Activated CD4-positive, alpha-beta T cell treated with anti-CD3 and anti-CD28 coated beads, Interleukin-10, Interleukin-2, amounts not matched to agents 100 ng/mL and 50 ng/mL, durations not matched to agents 16 hours and 8 hours (primary cell): Measurements from ENCODE around the gene HNF1A.

ENCODE experiments used
- DNase-seq: peaks from one replicate; pipeline ENCODE4 v3.0.0-alpha.2; 2020

HNF1A gene

GRCh38 chr12:120960657-120961056 is 17.7 kb upstream of the HNF1A start:
- peak; percentile 53 for DNase-seq

DNA sequence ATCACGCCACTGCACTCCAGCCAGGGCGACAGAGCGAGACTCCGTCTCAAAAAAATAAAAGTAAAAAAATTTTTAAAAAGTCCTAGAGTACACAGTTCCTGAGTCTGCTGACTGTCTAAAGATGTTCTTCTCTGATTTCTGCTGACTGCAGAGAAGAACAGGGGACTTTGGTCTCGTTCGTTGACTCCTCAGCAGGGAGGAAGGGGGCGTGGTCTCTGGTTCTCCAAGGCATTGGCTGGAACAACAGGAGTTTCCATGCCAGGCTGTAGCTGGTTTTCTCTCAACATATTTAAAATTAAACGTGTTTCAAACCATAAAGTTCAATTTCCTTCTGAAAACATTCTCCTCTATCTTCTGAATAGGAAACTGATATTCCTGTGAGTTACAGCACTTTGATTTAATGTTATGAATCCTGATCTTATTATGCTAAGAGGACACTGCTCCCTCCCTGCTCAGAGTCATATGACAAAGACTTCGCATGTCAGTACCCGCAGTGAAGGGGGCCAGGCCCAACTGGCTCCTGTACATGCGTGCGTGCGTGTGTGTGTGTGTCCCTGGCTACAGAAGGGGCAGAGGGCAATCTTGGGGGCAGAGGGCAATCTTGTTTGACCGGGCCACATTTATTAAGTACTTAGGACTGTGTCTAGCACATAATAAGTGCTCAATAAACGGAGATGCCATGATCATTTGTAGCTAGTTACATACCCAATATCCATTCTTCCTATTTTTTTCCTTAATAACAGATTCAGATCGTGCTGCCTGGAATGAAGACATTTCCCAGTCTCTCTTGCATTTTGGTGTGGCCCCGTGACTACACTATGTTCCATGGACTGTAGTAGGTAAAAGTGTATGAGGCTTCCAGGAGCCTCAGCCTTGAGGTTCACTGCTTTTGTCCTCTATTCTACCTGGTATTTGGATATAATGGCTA is 16.5 kb upstream of the HNF1A start:
- DNase-seq = no peak

DNA sequence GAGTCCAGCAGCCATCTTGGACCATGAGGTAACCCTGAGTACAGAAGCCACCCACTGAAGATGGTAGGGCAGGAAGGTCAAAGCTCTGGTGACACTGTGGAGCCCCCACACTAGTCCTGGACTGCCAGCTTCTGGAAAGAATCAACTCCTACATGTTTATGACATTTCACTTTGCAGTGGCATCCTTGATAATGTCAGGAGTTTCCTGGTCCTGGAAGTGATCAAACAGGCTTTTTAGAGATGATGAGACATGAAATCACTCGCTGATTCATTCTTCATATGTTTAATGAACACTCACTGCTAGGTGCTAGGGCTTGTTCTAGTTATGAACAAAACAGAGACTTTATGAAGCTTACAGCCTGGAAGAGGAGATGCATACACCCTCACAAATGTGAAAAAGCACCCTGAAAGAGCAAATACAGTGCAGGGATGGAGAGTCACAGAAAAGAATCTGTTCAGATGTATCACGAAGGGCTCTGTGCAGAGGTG is 15.8 kb upstream of the HNF1A start:
- DNase-seq = peak; percentile 64

GRCh38 chr12:120964298-120964697 is 14.0 kb upstream of the HNF1A start:
- DNase-seq = no peak

DNA sequence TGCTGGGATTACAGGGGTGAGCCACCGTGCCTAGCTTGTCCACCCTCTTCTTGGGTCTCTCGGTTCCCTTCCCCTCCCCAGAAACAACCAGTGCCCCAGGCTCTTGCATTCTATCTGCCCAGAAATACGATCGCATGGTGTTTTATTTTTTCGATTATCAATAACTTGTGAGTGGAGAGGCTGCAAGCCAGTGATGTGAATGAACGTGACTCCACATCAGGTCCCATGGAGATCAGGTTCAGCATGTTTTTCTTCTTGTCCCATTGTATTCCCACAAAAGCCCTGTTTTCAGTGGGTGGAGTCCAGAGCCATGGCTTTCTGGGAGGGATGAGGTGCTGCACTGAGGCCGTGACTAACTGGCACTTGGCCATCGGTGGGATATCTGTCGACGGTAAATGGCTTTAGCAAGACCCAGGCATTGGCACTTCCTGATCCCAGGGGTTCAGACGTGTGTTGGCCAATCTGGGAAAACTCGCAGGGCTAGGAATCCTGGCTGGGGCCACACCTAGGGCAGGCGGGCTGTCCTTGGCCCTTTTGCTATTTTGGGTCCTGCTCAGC is 12.7 kb upstream of the HNF1A start:
- DNase-seq = no peak

DNA sequence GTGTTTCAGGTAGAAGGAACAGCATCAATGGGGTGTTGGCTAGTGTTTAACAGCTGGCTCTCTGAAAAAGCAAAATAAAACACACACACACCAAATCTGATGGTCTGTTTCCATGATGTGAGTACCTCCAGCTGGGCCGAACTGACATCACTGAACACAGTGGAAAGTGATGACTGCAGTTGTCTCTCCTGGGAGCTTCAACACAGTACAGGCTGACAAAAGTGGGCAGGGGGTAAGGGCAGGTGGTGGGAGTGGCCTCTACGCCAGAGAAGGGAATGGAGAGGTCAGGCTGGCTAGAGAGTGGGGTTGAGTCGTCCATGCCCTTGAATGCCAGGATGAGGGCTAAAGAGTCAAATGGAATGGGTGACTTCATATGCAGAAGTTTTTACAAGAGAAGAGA is 8.0 kb upstream of the HNF1A start:
- no peak for DNase-seq

GRCh38 chr12:120971299-120972180 is 6.8 kb upstream of the HNF1A start:
- peak; percentile 77 for DNase-seq

DNA sequence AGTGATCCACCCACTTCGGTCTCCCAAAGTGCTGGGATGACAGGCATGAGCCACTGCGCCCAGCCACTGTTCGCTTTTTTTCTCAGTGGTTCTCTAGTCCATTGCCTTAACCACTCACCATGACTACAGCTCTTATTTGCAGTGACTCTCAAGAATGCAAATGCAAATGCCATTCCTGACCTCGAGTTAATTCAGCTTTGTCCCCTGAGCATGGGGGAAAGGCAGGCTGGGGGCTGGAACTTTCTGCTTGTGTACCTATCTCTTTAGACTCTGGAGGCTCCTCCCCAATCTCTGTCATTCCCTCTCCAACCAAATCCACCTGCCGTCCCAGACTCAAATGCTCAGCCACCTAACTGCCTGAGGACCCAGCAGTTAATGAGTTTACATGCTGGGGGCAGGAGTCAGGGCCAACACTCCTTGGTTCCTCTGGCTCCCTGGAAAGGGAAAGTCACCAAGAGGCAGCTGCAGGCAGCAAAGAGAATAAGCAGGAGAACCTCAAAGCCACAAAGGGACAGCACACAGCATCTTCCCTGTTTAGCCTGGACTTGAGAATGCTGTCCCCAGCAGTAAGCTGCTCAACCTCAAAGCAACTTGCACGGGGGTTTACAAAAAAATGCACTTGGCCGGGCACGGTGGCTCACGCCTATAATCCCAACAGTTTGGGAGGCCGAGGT is 5.3 kb upstream of the HNF1A start:
- DNase-seq = no peak

- DNase-seq = no peak
Measured at GRCh38 chr12:120977531-120978295, 630 bp upstream of the HNF1A start.

DNA sequence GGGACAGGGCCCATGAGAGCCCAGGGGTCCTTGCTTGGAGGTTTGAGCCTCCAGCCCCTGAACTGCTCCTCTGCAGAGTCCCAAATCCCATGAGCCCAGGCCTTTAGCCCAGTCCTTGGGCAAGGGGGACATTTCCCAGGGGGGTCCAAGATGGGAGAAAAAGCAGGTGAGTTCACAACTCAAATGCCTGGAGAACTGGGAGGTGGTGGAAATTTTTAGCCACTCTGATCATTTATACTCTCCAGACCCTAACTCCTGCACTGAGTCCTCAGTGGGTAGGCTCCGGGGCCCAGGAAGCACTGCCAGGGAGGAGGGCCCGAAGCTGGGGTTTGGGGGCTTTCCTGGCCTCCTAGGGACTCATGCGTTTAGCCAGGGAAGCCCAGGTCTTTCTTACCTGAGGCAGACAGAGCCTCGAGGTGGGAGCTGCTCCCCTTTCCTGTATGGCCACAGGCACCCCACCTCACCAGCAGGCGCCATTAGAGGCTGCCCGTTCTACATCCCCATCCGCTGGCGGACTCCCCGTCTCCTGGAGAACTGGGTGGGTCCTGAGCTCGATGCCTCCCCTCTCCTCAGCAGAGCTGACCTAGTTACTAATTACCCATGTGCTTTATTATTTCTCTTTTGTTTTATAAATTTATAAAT is 998 bp downstream of the HNF1A start:
- no peak for DNase-seq

- DNase-seq = no peak
Measured at GRCh38 chr12:120979862-120980696, 1.7 kb downstream of the HNF1A start.

DNA sequence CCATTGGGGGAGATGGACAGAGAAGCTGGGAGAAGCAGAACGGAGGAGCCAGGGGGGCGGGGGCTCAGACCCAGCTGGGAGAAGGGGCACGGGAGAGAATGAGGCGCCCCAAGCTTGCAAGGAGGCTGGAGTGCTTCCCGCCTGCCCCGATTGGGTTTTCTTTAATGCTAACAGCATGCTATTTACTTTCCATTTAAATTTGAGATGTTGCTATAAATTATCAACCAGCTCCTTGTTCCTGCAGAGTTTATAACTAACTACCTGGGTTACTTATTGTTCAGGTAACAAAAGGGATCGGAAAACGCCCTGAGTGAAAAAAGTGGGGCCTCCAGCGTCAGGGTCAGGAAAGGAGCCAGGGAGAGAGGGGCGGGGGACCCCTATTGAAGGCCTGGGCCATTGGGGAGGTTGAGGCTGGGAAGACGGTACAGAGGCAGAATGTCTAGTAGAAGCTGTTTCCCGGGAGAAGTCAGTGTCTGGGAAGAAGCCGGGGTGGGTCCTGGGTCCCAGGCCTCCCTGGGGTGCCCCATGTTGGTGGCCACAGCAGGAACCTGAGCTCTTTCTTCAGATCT is 2.5 kb downstream of the HNF1A start:
- no peak for DNase-seq

- DNase-seq = no peak
Measured at GRCh38 chr12:120981407-120981941, 3.1 kb downstream of the HNF1A start.

DNA sequence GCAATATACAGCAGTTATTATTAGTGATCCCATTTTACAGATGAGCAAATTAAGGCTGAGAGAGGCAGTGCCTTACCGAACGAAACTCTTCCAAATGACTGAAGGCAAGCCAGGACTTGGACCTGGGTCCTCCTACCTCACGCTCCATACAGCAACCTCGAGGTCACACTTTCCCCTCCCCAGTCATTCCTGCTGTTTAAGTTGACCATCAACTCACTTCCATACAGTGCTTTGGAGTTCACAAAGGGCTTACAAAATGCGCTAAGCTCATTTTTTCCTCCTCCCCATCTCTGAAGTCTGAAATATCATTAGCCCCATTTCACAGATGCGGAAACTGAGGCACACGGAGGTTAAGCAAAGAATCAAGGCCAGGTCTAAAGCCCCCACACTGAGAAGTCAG is 4.3 kb downstream of the HNF1A start:
- DNase-seq = no peak

DNA sequence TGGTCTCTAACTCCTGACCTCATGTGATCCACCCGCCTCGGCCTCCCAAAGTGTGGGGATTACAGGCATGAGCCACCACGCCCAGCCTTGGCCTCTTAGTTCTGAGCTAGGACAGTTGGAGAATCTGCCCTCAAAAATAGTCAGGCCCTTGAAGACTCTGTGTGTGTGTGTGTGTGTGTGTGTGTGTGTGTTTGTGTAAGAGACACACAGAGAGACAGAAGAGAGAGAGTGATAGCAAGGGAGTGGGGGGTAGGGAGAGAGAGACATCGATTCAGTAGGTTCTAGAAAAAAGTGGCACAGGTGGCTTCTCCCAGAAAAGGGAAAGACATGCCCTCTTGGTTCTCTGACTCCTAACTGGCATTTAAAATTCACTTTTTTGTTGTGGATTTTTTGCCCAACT is 5.4 kb downstream of the HNF1A start:
- no peak for DNase-seq

- no peak for DNase-seq
Measured at GRCh38 chr12:120984351-120984898, 6.1 kb downstream of the HNF1A start.

DNA sequence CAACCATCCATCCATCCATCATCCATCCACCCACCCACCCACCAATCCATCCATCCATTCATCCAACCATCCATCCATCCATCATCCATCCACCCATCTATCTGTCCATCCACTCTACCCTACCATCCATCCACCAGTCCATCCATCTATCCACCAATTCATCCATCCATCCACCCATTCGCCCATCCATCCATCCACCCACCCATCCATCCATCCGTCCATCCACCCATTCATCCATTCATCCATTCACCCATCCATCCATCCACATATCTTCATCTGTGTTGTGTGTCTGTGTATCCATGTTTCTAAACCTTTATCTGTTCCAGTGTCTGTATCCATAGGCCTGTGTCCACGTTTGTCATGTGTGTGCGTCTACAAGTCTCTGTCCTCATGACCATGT is 9.9 kb downstream of the HNF1A start:
- no peak for DNase-seq

DNA sequence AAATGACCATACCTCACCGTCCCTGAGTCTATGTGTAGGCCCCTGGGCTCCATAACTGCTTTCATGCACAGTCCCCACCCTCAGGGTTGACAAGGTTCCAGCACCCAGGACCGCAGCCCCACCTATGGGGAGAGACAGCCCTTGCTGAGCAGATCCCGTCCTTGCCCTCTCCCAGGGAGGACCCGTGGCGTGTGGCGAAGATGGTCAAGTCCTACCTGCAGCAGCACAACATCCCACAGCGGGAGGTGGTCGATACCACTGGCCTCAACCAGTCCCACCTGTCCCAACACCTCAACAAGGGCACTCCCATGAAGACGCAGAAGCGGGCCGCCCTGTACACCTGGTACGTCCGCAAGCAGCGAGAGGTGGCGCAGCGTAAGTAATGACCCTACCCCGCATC is 10.3 kb downstream of the HNF1A start:
- no peak for DNase-seq

- no peak for DNase-seq
Measured at GRCh38 chr12:120989687-120990086, 11.3 kb downstream of the HNF1A start.
